ENCODE data around the gene AHNAK2.
A peak's percentile ranks its signal among the peaks of the same experiment; 100 is the strongest.
"Not testable (repeated sequence)": the region's sequence is repeated elsewhere in the genome, so short reads cannot be mapped to it uniquely, and the experiment has no call there.

The AHNAK2 gene

GRCh38 chr14:104977681-104978653 lies at the start of gene AHNAK2:
TSS of gene AHNAK2 (minus strand) at chr14:104978374. CDS start at chr14:104978237, 137 bp downstream.
- ATAC-seq: peak; percentile 68 to 74

- ATAC-seq: not testable (repeated sequence)
Measured at GRCh38 chr14:105027718-105028117, 49.5 kb upstream of the AHNAK2 start.

- no peak for ATAC-seq
Measured at GRCh38 chr14:105026802-105027563, 48.8 kb upstream of the AHNAK2 start.

- ATAC-seq: peak; percentile 63 to 67
Measured at GRCh38 chr14:105026033-105026785, 48.0 kb upstream of the AHNAK2 start.

- ATAC-seq: no peak
Measured at GRCh38 chr14:105025429-105025828, 47.3 kb upstream of the AHNAK2 start.

- no peak for ATAC-seq
Measured at GRCh38 chr14:105023791-105024480, 45.8 kb upstream of the AHNAK2 start.

- no peak for ATAC-seq
Measured at GRCh38 chr14:105023144-105023543, 45.0 kb upstream of the AHNAK2 start.

GRCh38 chr14:105022276-105022670 lies 44.1 kb upstream of the AHNAK2 start:
- ATAC-seq: no peak

- no peak for ATAC-seq
Measured at GRCh38 chr14:105021656-105022275, 43.6 kb upstream of the AHNAK2 start.

GRCh38 chr14:105020815-105021655 lies 42.9 kb upstream of the AHNAK2 start, which contains the start of gene CDCA4:
TSS of gene CDCA4 (minus strand) at chr14:105021083. CDS start at chr14:105011929, 9,154 bp downstream.
- ATAC-seq: peak; percentile 79 to 84

GRCh38 chr14:105019861-105020814 lies 42.0 kb upstream of the AHNAK2 start:
- peak; percentile 17 to 23 for ATAC-seq

- ATAC-seq: no peak
Measured at GRCh38 chr14:105018414-105018813, 40.2 kb upstream of the AHNAK2 start.

- no peak for ATAC-seq
Measured at GRCh38 chr14:105015905-105016304, 37.7 kb upstream of the AHNAK2 start.

- no peak for ATAC-seq
Measured at GRCh38 chr14:105015242-105015641, 37.1 kb upstream of the AHNAK2 start.

GRCh38 chr14:105014631-105015030 lies 36.5 kb upstream of the AHNAK2 start:
- no peak for ATAC-seq

GRCh38 chr14:105014032-105014431 lies 35.9 kb upstream of the AHNAK2 start:
- no peak for ATAC-seq

GRCh38 chr14:105013150-105013785 lies 35.1 kb upstream of the AHNAK2 start:
- ATAC-seq: no peak

- ATAC-seq: no peak
Measured at GRCh38 chr14:105012171-105012985, 34.2 kb upstream of the AHNAK2 start.
